Measurements from ENCODE around the gene PAX5. TPM values are rescaled to one million over a fixed set of nuclear protein-coding genes. Genes with fewer than 3 reads are reported as not detected.

PAX5 gene
- total and polyA plus RNA-seq, 2 of the 13 experiments (the other 11 are each of a cell fraction or from before 2014, with no cell fraction given): not detected

GRCh38 chr9:36787709-36788108 is 246.4 kb downstream of the PAX5 start:
- ChIA-PET CTCF (ENCODE audit: low intra/inter-chr PET ratio, low total read pairs) (no interaction called here), POLR2A (no interaction called here)
- Histone ChIP-seq H3K9me3 (ENCODE audit: low read length) (no peaks in the 10 kb centered on the region), H3K4me3 (replicated peaks in 1 of 3; ENCODE audit: insufficient read depth in 1 of 3, low read depth in 2 of 3, low read length in 3 of 3) (no peak overlapping the region), H3K36me3 (replicated peaks in 1 of 2; ENCODE audit: control insufficient read depth in 1 of 2, insufficient read depth in 2 of 2, low read length in 2 of 2) (no peaks in the 10 kb centered on the region), H3K4me2 (ENCODE audit: low read depth, low read length) (no peak overlapping the region), H2AFZ (ENCODE audit: low read length) (no peak overlapping the region), H3K27me3 (ENCODE audit: control insufficient read depth in 1 of 2, insufficient read depth in 2 of 2, low read length in 2 of 2) (peaks cover 0 to 4% of the 10 kb centered on the region in 2 experiments; a peak in 2 of 5 replicates), H3K4me1 (ENCODE audit: insufficient read depth, low read length) (no peaks in the 10 kb centered on the region), H3K79me2 (ENCODE audit: insufficient read depth, low read length) (no peaks in the 10 kb centered on the region), H3K9ac (ENCODE audit: insufficient read depth, low read depth, low read length) (no peak overlapping the region), H3K27ac (ENCODE audit: extremely low read length, insufficient read depth, low read length) (no peak overlapping the region), H4K20me1 (ENCODE audit: insufficient read depth, low read length) (no peaks in the 10 kb centered on the region)
- intact Hi-C loops (cut with micrococcal nuclease; ENCODE audit: unreplicated experiment) (loop anchor here (5.0 kb wide), 1 partner anchor 1355 kb away; no protein-coding TSS in a partner anchor), in situ Hi-C loops (cut with HindIII; ENCODE audit: extremely low pct_ligation_motif_present, low pct_unique_long_range_greater_than_20kb) (no loop called here)
- TF ChIP-seq HNF1A (IDR thresholded peaks at IDR 0.05; ENCODE audit: low read depth) (no peak), HNF1A (CRISPR knock-in tag; IDR thresholded peaks at IDR 0.05; ENCODE audit: borderline replicate concordance) (no peak), ZHX2 (IDR thresholded peaks at IDR 0.05; ENCODE audit: low read depth) (no peak), ZHX2 (CRISPR knock-in tag; IDR thresholded peaks at IDR 0.05; ENCODE audit: borderline replicate concordance) (no peak), MTF2 (CRISPR knock-in tag; IDR thresholded peaks at IDR 0.05; ENCODE audit: borderline replicate concordance) (no peak)
- ATAC-seq (no peak), DNase-seq (ENCODE audit: low spot score) (no peak), FAIRE-seq (no peak)
- no TSS peak for BruUV-seq (replicated peaks)
- 25% methylated on average over 2 of the region's 3 CpGs for WGBS (ENCODE audit: low lambda C conversion rate)

Small RNA genes within 50 kb of the gene (microRNA-seq; reads per million reads assigned to microRNA genes)
- gene MIR4475 (not detected), gene MIR4476 (not detected), gene MIR4540 (not detected)

Small RNA genes within 50 kb of the gene (small RNA-seq; reads per million reads assigned to genes)
- gene MIR4475 (ENCODE audit: insufficient read depth in 2 of 3, insufficient read length in 3 of 3, low read depth in 2 of 3, low replicate concordance in 1 of 3): 0 reads per million in 3 experiments
- 0 reads per million in 3 experiments for gene MIR4476 (ENCODE audit: insufficient read depth in 2 of 3, insufficient read length in 3 of 3, low read depth in 2 of 3, low replicate concordance in 1 of 3)
- gene MIR4540 (ENCODE audit: insufficient read depth in 2 of 3, insufficient read length in 3 of 3, low read depth in 2 of 3, low replicate concordance in 1 of 3): 0 reads per million in 3 experiments

Other genes with a start within 250 kb of the PAX5 start
- 13.6 and 15.9 TPM in 2 replicates for gene ZCCHC7, start 86.3 kb upstream of the PAX5 start, total RNA-seq (2016; rRNA removed; fragmentation: Illumina TruSeq; extraction: Trizol)
- gene ZCCHC7, start 86.3 kb upstream of the PAX5 start, polyA plus RNA-seq (2011; rRNA removed): 11.3 and 19.3 TPM in 2 replicates

All from HepG2 (cell line).